HG03354 (cell line): Measurements from ENCODE around the gene HEATR1.
"Not testable (repeated sequence)": the region's sequence is repeated elsewhere in the genome, so short reads cannot be mapped to it uniquely, and the experiment has no call there.

ENCODE experiments used
- ATAC-seq: cut with Tn5 transposase; IDR thresholded peaks from one replicate; pipeline ENCODE4 v1.9.1; 2021; ENCODE audit warnings: mild to moderate bottlenecking; ENCODE audit not compliant: unreplicated experiment, poor library complexity, severe bottlenecking

The HEATR1 gene

DNA sequence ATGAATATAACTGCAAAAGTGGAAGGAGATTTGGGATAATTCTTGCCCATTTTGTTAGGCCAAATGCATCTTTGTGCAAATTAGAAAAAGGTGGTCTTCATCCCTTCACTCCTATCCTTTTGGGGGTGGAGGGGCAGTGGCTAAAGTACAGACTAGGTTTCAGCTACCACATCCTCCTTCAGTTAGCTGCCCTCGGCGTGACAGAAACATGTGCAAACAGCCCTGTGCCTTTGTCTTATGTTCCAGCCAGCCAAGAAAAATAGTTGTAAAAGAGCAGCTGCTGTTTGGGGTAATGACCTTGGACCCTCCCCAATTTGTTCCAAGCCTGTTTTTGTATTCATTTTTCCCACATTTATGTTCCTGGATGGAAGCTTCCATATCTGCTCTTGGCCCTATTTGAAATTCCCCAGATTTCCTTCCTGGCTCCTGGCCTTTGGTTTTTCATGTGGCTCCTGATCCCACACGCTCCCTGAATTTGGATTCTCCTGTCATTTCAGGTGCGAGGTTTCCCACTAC is 88.8 kb downstream of the HEATR1 start:
- no peak for ATAC-seq

DNA sequence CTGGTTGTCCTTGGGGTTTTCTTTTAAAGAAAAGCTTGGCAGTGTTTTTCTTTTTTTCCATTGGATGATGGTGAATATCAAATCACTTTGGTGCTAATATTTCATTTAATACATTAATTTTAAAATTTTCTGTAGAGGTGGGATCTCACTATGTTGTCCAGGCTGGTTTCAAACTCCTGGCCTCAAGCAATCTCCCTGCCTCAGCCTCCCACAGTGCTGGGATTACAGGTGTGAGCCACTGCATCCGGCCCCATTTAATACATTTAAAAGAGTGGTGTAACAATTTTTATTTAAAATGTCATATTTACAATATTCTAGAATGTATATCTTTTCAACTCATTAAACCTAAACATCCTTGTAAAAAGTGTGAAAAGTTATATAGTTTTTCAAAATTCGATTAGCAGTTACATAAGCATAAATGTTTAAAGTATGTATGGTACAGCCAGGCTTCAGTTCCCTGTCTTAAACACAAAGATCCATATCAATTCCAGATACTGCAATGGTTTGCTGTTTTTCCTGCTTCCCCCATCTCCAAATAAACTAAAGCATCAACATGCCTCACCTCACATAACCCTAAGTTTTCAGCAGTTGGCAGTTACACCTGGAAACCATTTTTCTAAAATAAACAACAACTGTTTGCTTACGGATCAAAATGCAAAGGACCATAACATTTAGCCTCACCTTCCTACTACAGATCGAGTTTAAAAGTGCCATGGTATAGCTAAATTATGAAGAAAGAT is 89.4 kb downstream of the HEATR1 start:
- no peak for ATAC-seq

DNA sequence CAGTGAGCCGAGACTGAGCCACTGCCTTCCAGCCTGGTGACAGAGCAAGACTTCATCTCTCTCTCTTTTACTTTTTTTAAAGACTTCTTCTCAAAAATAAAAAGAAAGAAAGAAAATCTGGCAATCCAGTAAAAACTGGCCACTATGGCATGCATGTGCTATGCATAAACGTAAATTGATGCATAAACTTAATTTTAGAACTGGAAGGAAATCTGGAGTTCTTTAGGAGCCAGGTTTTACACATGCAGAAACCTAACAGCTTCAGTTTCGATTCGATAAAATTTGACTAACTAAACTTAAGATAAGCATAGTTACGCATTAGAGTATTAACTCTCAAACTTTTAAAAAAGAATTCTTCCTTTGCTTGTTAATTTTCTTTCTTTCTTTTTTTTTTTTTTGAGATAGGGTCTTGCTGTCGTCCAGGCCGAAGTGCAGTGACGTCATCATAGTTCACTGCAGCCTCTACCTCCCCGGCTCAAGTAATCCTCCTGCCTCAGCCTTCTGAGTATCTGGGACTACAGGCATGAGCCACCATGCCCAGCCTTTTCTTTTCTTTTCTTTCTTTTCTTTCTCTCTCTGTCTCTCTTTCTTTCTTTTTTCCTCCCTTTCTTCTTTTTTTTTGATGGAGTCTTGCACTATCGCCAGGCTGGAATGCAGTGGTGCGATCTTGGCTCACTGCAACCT is 92.4 kb downstream of the HEATR1 start:
- ATAC-seq, result no peak

DNA sequence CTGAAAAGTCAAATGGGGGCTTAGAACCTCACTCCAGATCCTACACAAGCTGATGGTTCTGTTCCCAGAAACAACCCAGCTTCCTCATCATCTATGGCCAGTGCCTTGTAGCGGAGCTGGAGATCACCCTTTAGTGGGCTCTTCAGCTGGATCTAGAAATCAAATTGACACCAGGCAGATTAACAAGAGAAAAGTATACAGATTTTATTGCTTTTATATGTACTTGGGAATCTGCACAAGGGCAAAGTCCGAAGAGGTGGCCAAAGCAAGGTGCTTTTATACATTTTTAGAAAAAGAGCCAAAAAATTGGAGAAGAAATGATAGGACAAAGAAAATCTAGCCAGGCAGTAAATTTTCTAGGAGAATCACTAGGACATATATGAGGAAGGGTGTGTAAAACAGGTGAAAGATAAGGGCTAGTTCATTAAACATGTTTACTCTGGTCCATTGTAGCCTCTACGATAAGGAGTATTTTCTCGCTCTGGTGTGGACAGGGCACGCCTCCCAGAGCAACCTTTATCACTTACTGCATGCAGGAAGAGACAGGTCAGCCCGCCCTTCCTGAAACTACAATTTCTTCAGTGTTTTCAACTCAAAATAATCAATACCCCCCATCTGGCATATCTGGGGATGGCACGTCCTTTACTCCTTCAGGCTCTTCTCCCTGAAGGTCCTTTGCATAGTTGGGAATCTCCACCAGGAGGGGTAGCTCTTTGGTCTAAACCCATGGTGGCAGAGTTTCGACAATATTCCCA is 94.5 kb downstream of the HEATR1 start:
- no peak for ATAC-seq

DNA sequence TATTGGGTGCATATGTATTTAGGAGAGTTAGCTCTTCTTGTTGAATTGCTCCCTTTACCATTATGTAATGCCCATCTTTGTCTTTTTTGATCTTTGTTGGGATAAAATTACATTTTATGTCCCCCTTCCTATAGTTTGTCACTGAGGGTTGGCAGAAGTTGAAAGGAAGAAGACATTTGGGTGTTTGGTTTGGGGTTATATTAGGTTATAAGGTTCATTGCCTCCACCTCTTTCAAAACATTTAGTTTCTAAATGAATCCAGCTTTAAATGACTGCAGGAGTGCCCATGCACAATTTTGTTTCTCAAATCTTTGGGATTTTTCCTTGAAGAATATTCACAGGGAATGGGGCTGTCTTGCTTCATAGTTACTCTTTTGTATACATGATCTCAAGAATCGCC is 95.1 kb downstream of the HEATR1 start:
- no peak for ATAC-seq

DNA sequence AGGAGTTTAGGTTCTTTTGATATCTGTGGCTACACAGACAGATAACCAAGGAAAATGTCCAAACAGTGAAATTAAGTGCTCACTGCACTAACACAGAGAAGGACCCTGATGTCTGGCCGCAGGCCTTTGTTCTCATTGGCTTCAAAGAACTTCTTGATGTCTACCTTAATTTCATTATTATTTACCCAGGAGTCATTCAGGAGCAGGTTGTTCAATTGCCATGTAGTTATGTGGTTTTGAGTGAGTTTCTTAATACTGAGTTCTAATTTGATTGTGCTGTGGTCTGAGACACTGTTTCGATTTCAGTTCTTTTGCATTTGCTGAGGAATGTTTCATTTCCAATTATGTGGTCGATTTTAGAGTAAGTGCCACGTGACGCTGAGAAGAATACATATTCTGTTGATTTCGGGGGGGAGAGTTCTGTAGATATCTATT is 95.7 kb downstream of the HEATR1 start:
- no peak for ATAC-seq

GRCh38 chr1:236507022-236507700 is 97.2 kb downstream of the HEATR1 start:
- ATAC-seq, result no peak

- not testable (repeated sequence) for ATAC-seq
These were observed 100.0 kb downstream of the HEATR1 start for GRCh38 chr1:236504338-236504737.

DNA sequence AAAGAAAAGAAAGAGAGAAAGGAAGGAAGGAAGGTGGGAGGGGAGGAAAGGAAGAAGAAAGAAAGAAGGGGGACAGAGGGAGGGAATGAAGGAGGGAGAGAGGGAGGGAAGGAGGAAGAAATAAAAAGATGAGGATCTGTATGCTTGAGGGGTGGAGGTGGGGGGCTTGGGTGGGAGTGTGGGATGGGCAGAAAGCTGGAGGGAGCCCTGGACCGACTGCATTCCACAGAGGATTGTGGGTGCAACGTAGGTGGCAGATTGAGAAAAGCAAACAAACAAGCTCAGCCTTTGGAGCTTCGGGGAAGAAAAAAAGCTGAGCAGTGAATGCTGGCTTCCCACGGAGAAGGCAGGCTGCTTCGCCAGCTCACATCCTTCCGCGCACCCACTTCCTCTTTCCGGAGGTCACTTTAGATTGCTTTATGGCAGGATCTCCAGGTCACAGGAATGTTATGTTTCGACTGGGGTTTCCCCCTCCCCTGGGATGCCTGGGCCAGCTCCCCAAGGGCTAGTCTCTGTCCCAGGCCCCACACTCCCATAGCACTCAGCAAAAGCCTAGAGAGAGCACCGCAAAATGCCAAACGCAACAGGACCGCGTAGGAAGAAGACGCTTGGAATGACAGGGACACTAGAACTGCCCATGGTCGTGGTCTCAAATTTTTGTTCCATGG is 101.2 kb downstream of the HEATR1 start:
- ATAC-seq, result no peak

DNA sequence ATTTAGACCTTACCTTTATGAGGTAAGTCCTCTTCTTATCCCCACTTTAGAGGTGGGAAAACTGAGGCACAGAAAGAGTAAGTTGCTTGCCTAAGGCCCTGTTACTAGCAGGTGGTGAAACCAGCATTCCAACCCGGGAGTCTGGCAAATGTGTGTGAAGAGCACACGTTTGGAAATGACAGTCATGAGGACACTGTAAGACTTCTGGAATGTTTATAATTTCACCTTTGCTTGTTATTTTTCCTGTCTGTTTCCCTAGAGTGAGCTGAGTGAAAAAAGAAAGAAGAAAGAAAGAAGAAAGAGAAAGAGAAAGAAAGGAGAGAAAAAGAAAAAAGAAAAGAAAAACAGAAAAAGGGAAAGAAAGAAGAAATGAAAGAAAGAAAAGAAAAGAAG is 101.7 kb downstream of the HEATR1 start:
- no peak for ATAC-seq

GRCh38 chr1:236501093-236501492 is 103.2 kb downstream of the HEATR1 start:
- no peak for ATAC-seq
